NB4 (cell line): ENCODE results near the gene FAM162A.

Source experiments
- MYC ChIP-seq: IDR thresholded peaks from 2 replicates; pipeline ENCODE4 v1.6.1; 2011; ENCODE audit warnings: low read depth, low read length
- POLR2A ChIP-seq: IDR thresholded peaks from 2 replicates; pipeline ENCODE4 v1.6.1; 2011; ENCODE audit warnings: mild to moderate bottlenecking; ENCODE audit not compliant: insufficient read length; ENCODE audit errors: extremely low read depth
- TF ChIP-seq, protein P1 (sequence below): IDR thresholded peaks from one replicate; pipeline ENCODE4 v1.5.1; 2012; ENCODE audit warnings: low read depth, low read length
- TF ChIP-seq, protein P2 (sequence below): IDR thresholded peaks from 2 replicates; pipeline ENCODE4 v1.6.1; 2011; ENCODE audit warnings: low read depth, low read length

DNA sequence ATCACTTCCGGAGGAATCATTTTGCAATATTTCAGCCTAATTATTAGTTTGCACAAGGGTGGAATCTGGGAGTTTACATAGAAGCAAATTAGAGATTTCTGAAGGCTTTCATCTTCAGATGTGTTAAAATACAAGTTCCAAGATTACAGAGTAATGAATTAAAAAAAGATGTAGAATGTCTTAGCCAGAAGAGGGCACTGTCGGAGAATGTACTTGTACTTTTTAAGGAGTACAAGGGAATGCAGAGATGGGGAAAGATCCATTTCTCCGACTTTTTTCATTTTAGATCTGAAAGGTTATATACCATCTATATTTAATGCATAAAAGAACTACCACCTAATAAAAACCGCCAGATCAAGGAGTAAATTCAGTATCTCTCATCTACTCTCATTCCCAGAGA lies 75.0 kb downstream of the FAM162A start:
- TF ChIP-seq POLR2A: no peak
- TF ChIP-seq, protein P1, sequence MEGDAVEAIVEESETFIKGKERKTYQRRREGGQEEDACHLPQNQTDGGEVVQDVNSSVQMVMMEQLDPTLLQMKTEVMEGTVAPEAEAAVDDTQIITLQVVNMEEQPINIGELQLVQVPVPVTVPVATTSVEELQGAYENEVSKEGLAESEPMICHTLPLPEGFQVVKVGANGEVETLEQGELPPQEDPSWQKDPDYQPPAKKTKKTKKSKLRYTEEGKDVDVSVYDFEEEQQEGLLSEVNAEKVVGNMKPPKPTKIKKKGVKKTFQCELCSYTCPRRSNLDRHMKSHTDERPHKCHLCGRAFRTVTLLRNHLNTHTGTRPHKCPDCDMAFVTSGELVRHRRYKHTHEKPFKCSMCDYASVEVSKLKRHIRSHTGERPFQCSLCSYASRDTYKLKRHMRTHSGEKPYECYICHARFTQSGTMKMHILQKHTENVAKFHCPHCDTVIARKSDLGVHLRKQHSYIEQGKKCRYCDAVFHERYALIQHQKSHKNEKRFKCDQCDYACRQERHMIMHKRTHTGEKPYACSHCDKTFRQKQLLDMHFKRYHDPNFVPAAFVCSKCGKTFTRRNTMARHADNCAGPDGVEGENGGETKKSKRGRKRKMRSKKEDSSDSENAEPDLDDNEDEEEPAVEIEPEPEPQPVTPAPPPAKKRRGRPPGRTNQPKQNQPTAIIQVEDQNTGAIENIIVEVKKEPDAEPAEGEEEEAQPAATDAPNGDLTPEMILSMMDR: no peak
- TF ChIP-seq MYC: no peak
- TF ChIP-seq, protein P2, sequence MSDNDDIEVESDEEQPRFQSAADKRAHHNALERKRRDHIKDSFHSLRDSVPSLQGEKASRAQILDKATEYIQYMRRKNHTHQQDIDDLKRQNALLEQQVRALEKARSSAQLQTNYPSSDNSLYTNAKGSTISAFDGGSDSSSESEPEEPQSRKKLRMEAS: no peak
